A673 (cell line): ENCODE measurements around the gene CTSZ.

ENCODE experiments used
- CTCF ChIP-seq: fragments of 300-800, 200-600 bp; sonication (generic); conservative IDR thresholded peaks from 2 replicates; pipeline ENCODE4 v1.5.1; 2017; ENCODE audit warnings: low read depth, mild to moderate bottlenecking, antibody characterized with exemption, low read length, moderate library complexity, mixed read lengths
- EZH2 ChIP-seq: fragments of 200-600 bp; sonication (generic); IDR thresholded peaks from 2 replicates; pipeline ENCODE4 v1.6.1; 2017; ENCODE audit warnings: borderline replicate concordance, low read depth, mild to moderate bottlenecking, mixed read lengths, antibody characterized with exemption, low read length; ENCODE audit not compliant: poor library complexity, severe bottlenecking

GRCh38 chr20:59026904-59027740 lies 20.1 kb upstream of the CTSZ start:
- TF ChIP-seq EZH2: no peak
- TF ChIP-seq CTCF: no peak
